Lung (tissue), 12 donors: ENCODE data around the gene SCYL3. TPM values are rescaled to one million over a fixed set of nuclear protein-coding genes. Genes with fewer than 3 reads are reported as not detected.
"Not testable (repeated sequence)": the region's sequence is repeated elsewhere in the genome, so short reads cannot be mapped to it uniquely, and the experiment has no call there.

Source experiments
- ATAC-seq: fragments of 200-7000 bp; cut with Tn5 transposase; one replicate; pipeline ENCODE4 v1.9.1; 2020; ENCODE audit warnings: moderate number of reproducible peaks; ENCODE audit not compliant: insufficient read depth, low FRiP score
- DNase-seq, 3 donors: peaks; one replicate each; pipeline ENCODE4 v3.0.0-alpha.2; 2013 to 2017
- H3K27ac ChIP-seq, 2 donors: one replicate each; pipeline ENCODE4 v1.5.1; 2013; ENCODE audit warnings: mild to moderate bottlenecking in 2 of 2, moderate library complexity in 2 of 2, control low read depth in 1 of 2, inconsistent platforms in 1 of 2, low read depth in 1 of 2, low read length in 1 of 2
- H3K27me3 ChIP-seq, 3 donors: one replicate each; pipeline ENCODE4 v1.5.1; 2013; ENCODE audit warnings: low read length in 2 of 3; ENCODE audit not compliant: control insufficient read depth in 3 of 3, insufficient read depth in 3 of 3
- H3K36me3 ChIP-seq, 4 donors: one replicate each; pipeline ENCODE4 v1.5.1; 2013; ENCODE audit warnings: low read length in 4 of 4, mild to moderate bottlenecking in 1 of 4, moderate library complexity in 1 of 4; ENCODE audit not compliant: control insufficient read depth in 4 of 4, insufficient read depth in 4 of 4
- H3K4me1 ChIP-seq, 5 donors: one replicate each; pipeline ENCODE4 v1.5.1; 2013; ENCODE audit warnings: low read length in 5 of 5, mild to moderate bottlenecking in 2 of 5, moderate library complexity in 1 of 5; ENCODE audit not compliant: control insufficient read depth in 5 of 5, insufficient read depth in 5 of 5
- H3K4me3 ChIP-seq: one replicate; pipeline ENCODE4 v1.5.1; 2013; ENCODE audit warnings: mild to moderate bottlenecking, control low read depth, moderate library complexity
- H3K9ac ChIP-seq, 2 donors: one replicate each; pipeline ENCODE4 v1.5.1; 2013; ENCODE audit warnings: low read length in 2 of 2, control low read depth in 1 of 2; ENCODE audit not compliant: insufficient read depth in 1 of 2
- H3K9me3 ChIP-seq, 4 donors: one replicate each; pipeline ENCODE4 v1.5.1; 2013; ENCODE audit warnings: low read length in 3 of 4, mild to moderate bottlenecking in 1 of 4, moderate library complexity in 1 of 4; ENCODE audit not compliant: control insufficient read depth in 4 of 4, insufficient read depth in 3 of 4
- CTCF ChIP-seq: IDR thresholded peaks from 2 replicates; pipeline ENCODE4 v1.5.1; 2012; ENCODE audit warnings: mild to moderate bottlenecking; ENCODE audit errors: control extremely low read depth, extremely low read depth
- WGBS, 2 donors: extraction: QIAGEN DNeasy Blood & Tissue Kit; methylation state at CpG; one replicate each; pipeline ENCODE4 v1.1.7; 2013; 5-methylcytosine and 5-hydroxymethylcytosine counted together
- polyA plus RNA-seq, 2 donors: library from polyadenylated mRNA; stranded (reverse); fragments of 200-250 nt; gene quantifications; one replicate each; pipeline ENCODE4 v1.2.1, GENCODE V29; 2013
- total RNA-seq, 2 donors: library from RNA; depleted of rRNA in 1 of 2; stranded (reverse); fragments of >200 nt in 1 of 2; gene quantifications; one replicate each; pipeline ENCODE4 v1.2.1, GENCODE V29; 2014 to 2021
- donor health status: control.
- donor health status: control.
- donor health status: Bipolar disorder and iron deficiency.
- donor health status: healthy.
- donor health status: DM: yes; HTN: yes; CAD: no.

The SCYL3 gene
- total and polyA plus RNA-seq, 4 donors: 3.8 to 16.0 (median 7.6) TPM

GRCh38 chr1:169874229-169874628 is 19.5 kb downstream of the SCYL3 start:
- peaks cover 0 to 2% (median 0%) of the 10 kb centered on the region in 5 donors for H3K4me1 ChIP-seq
- no peak overlapping the region for H3K9ac ChIP-seq
- no peak overlapping the region for H3K27ac ChIP-seq
- H3K9me3 ChIP-seq: peaks cover 0 to 6% (median 0%) of the 10 kb centered on the region in 4 donors
- H3K27me3 ChIP-seq: no peaks in the 10 kb centered on the region
- 94 to 95% methylated on average over 3 of the region's 3 CpGs for WGBS, 2 donors
- peaks cover 21 to 52% (median 35%) of the 10 kb centered on the region in 4 donors for H3K36me3 ChIP-seq
- no peak overlapping the region for H3K4me3 ChIP-seq
- no peak for TF ChIP-seq CTCF
- DNase-seq (no peak), ATAC-seq (no peak)

- no peak overlapping the region for H3K9ac ChIP-seq
- ATAC-seq (no peak), DNase-seq (no peak)
- WGBS, 2 donors: 87 to 89% methylated on average over 3 of the region's 3 CpGs
- TF ChIP-seq CTCF: no peak
- peaks cover 25 to 53% (median 40%) of the 10 kb centered on the region in 4 donors for H3K36me3 ChIP-seq
- H3K4me3 ChIP-seq: no peak overlapping the region
- H3K27me3 ChIP-seq: no peaks in the 10 kb centered on the region
- no peak overlapping the region for H3K27ac ChIP-seq
- peaks cover 0 to 6% (median 0%) of the 10 kb centered on the region in 4 donors for H3K9me3 ChIP-seq
- no peaks in the 10 kb centered on the region for H3K4me1 ChIP-seq
Measured at GRCh38 chr1:169873582-169874199, 20.0 kb downstream of the SCYL3 start.

- Histone ChIP-seq H3K27ac (no peak overlapping the region), H3K4me1 (no peaks in the 10 kb centered on the region), H3K4me3 (no peak overlapping the region), H3K36me3 (peaks cover 27 to 51% (median 37%) of the 10 kb centered on the region in 4 donors), H3K9me3 (peaks cover 0 to 6% (median 0%) of the 10 kb centered on the region in 4 donors), H3K27me3 (no peaks in the 10 kb centered on the region), H3K9ac (no peak overlapping the region)
- DNase-seq (no peak), ATAC-seq (no peak)
- TF ChIP-seq CTCF: no peak
Measured at GRCh38 chr1:169872906-169873305, 20.8 kb downstream of the SCYL3 start.

- not testable (repeated sequence) for H3K27me3 ChIP-seq, H3K9me3 ChIP-seq, H3K27ac ChIP-seq, H3K9ac ChIP-seq, H3K4me3 ChIP-seq, DNase-seq, ATAC-seq, H3K4me1 ChIP-seq
- WGBS, 2 donors: 99% methylated on average over 3 of the region's 3 CpGs
- H3K36me3 ChIP-seq: peaks cover 24 to 53% (median 41%) of the 10 kb centered on the region in 4 donors
Measured at GRCh38 chr1:169871988-169872387, 21.7 kb downstream of the SCYL3 start.
